ENCODE measurements around the gene C16orf92. TPM values are rescaled to one million over a fixed set of nuclear protein-coding genes. Genes with fewer than 3 reads are reported as not detected.

Gene C16orf92
- total RNA-seq, 1 experiment from 2014 or later: not detected

GRCh38 chr16:29984764-29985147 lies 38.2 kb upstream of the C16orf92 start:
- no peak overlapping the region for H2AFZ ChIP-seq
- CTCF ChIA-PET: no interaction called here
- BruUV-seq (replicated peaks): no TSS peak
- no peak overlapping the region for H3K27ac ChIP-seq
- H3K4me1 ChIP-seq (replicated peaks; ENCODE audit: insufficient read depth): no peaks in the 10 kb centered on the region
- no peaks in the 10 kb centered on the region for H3K79me2 ChIP-seq (ENCODE audit: low read depth)
- no peak for TF ChIP-seq CTCF (conservative IDR thresholded peaks at IDR 0.05)
- no peak for TF ChIP-seq EZH2 (IDR thresholded peaks at IDR 0.05; ENCODE audit: low read depth)
- no peaks in the 10 kb centered on the region for H3K27me3 ChIP-seq (ENCODE audit: insufficient read depth, low read depth)
- no peaks in the 10 kb centered on the region for H3K9me2 ChIP-seq (ENCODE audit: insufficient read depth)
- no peaks in the 10 kb centered on the region for H4K20me1 ChIP-seq (ENCODE audit: insufficient read depth)
- DNase-seq: no peak
- peaks cover 43% of the 10 kb centered on the region for H3K36me3 ChIP-seq (ENCODE audit: low read depth)
- H3K4me3 ChIP-seq: no peak overlapping the region
- intact Hi-C loops (cut with micrococcal nuclease; ENCODE audit: unreplicated experiment): no loop called here
- no peaks in the 10 kb centered on the region for H3K9me3 ChIP-seq (ENCODE audit: insufficient read depth, low read depth)
- H3F3A ChIP-seq (ENCODE audit: insufficient read depth, low read depth): peaks cover 7% of the 10 kb centered on the region; the same call in 1 of the 2 replicates
- H3K4me2 ChIP-seq: no peak overlapping the region
- POLR2A ChIA-PET (ENCODE audit: unreplicated experiment): no interaction called here

- peaks cover 37% of the 10 kb centered on the region for H3K36me3 ChIP-seq (ENCODE audit: low read depth)
- ChIA-PET POLR2A (ENCODE audit: unreplicated experiment) (no interaction called here), CTCF (no interaction called here)
- no peaks in the 10 kb centered on the region for H3K9me2 ChIP-seq (ENCODE audit: insufficient read depth)
- no peaks in the 10 kb centered on the region for H3K9me3 ChIP-seq (ENCODE audit: insufficient read depth, low read depth)
- no peak overlapping the region for H3K27ac ChIP-seq
- TF ChIP-seq EZH2 (IDR thresholded peaks at IDR 0.05; ENCODE audit: low read depth) (no peak), CTCF (conservative IDR thresholded peaks at IDR 0.05) (no peak)
- BruUV-seq (replicated peaks): no TSS peak
- H3K4me2 ChIP-seq: no peak overlapping the region
- peaks cover 12% of the 10 kb centered on the region; the same call in 1 of the 2 replicates for H3F3A ChIP-seq (ENCODE audit: insufficient read depth, low read depth)
- no peak overlapping the region for H2AFZ ChIP-seq
- intact Hi-C loops (cut with micrococcal nuclease; ENCODE audit: unreplicated experiment): no loop called here
- no peaks in the 10 kb centered on the region for H3K4me1 ChIP-seq (replicated peaks; ENCODE audit: insufficient read depth)
- H3K79me2 ChIP-seq (ENCODE audit: low read depth): no peaks in the 10 kb centered on the region
- no peaks in the 10 kb centered on the region for H3K27me3 ChIP-seq (ENCODE audit: insufficient read depth, low read depth)
- no peak for DNase-seq
- no peaks in the 10 kb centered on the region for H4K20me1 ChIP-seq (ENCODE audit: insufficient read depth)
- no peak overlapping the region for H3K4me3 ChIP-seq
These were observed 37.7 kb upstream of the C16orf92 start for GRCh38 chr16:29985271-29985811.

DNA sequence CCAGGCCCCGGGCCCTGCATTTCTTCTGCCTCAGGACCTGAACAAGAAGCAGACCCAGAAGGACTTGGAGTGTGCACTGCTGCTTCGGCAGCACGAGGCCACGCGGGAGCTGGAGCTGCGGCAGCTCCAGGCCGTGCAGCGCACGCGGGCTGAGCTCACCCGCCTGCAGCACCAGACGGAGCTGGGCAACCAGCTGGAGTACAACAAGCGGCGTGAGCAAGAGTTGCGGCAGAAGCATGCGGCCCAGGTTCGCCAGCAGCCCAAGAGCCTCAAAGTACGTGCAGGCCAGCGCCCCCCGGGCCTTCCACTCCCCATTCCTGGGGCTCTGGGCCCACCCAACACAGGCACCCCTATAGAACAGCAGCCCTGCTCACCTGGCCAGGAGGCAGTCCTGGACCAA lies 36.8 kb upstream of the C16orf92 start:
- ChIA-PET CTCF (no interaction called here), POLR2A (ENCODE audit: unreplicated experiment) (no interaction called here)
- Histone ChIP-seq H3K79me2 (ENCODE audit: low read depth) (no peaks in the 10 kb centered on the region), H3K4me2 (no peak overlapping the region), H2AFZ (no peak overlapping the region), H4K20me1 (ENCODE audit: insufficient read depth) (no peaks in the 10 kb centered on the region), H3K9me2 (ENCODE audit: insufficient read depth) (no peaks in the 10 kb centered on the region), H3F3A (ENCODE audit: insufficient read depth, low read depth) (peaks cover 12% of the 10 kb centered on the region; the same call in 1 of the 2 replicates), H3K4me1 (replicated peaks; ENCODE audit: insufficient read depth) (no peaks in the 10 kb centered on the region), H3K9me3 (ENCODE audit: insufficient read depth, low read depth) (no peaks in the 10 kb centered on the region), H3K27me3 (ENCODE audit: insufficient read depth, low read depth) (no peaks in the 10 kb centered on the region), H3K27ac (no peak overlapping the region), H3K36me3 (ENCODE audit: low read depth) (peaks cover 32% of the 10 kb centered on the region), H3K4me3 (no peak overlapping the region)
- DNase-seq: no peak
- BruUV-seq (replicated peaks): no TSS peak
- no peak for TF ChIP-seq CTCF (conservative IDR thresholded peaks at IDR 0.05)
- TF ChIP-seq EZH2 (IDR thresholded peaks at IDR 0.05; ENCODE audit: low read depth): no peak
- intact Hi-C loops (cut with micrococcal nuclease; ENCODE audit: unreplicated experiment): no loop called here
